NCI-H446 treated with DMSO at 0.1 percent for 48 hours (cell line): ENCODE data around the gene ETNK1.
"Not testable (repeated sequence)": the region's sequence is repeated elsewhere in the genome, so short reads cannot be mapped to it uniquely, and the experiment has no call there.

ENCODE experiments used
- DNase-seq: peaks from one replicate; lab custom pipeline; 2025; lab: John Stamatoyannopoulos, UW

ETNK1 gene

DNA sequence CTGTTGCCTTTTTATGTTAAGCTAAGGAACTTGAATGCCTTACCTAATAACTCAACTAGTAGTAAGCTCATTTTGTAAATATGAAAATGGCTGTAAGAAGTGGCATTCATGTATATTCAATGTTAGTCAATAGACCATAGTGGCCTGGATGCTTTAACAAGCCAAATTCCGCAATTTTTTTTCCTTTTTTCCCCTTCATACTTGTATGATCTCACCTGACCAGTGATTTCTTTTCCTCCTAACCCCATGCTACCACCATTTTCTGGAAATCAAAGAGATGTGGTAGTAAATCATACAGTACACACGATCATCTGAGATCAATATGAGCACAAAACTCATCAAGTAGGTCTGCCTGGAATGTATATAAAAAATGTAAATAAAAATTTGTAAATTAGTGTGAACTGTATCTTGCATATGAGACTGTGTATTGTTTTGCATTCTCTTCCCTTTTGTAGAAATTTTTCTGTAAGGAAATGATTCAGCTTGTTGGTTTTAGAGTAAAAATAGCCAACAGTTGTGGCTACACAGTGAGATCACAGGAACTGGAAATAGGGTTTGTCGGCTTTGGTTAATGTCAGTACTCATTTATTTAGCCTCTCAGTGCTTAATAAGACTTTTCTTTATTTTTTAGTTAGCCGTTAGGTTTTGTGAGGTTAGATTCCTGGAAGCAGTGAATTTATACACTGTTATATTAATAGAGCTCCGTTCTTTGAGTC, 62.5 kb downstream of the ETNK1 start:
- DNase-seq = no peak

DNA sequence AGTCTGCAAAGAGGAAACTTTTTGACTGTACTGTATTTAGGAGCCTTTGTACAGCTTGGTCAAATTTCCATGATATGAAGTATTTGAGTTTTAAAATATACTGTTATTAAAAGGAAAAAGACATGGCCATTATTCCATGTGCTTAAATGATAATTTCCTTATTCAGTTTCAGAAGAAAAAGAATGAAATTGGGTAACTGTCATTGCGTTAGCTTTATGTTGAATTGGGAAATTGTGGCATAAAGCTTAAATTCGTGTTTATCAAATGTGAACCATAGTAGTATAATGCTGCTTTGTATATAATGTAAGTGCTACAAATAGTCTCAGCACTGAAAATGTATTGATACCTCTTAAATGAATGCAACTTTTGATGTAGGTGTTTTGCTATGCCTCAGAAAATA, 64.9 kb downstream of the ETNK1 start:
- DNase-seq = no peak

DNA sequence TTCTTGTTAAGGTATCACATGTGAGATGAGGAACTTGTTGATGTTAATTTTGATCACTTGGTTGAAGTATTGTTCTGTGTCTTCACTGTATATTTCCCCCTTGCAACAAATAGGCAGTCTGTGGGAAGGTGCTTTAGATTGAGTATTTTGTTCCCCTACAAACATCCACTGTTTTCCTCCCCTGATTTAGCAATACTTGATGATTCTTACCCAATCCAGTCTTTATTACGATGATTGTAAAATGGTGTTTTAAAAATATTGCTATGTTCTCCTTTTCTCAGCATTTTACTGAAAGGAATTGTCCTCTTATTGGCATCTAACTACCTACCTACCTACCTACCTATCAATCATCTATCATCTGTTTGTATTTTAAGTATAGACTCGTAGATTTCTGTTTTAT, 66.3 kb downstream of the ETNK1 start:
- DNase-seq = no peak

DNA sequence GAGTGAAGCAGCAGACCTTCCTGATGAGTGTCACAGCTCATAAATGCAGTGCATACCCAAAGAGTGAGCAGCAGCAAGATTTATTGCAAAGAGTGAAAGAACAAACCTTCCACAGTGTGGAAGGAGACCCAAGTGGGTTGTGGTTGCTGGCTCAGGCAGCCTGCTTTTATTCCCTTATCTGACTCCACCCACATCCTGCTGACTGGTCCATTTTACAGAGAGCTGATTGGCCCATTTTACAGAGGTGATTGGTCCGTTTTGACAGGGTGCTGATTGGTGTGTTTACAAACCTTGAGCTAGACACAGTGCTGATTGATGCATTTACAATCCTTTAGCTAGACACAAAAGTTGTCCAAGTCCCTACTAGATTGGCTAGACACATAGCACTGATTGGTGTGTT, 67.5 kb downstream of the ETNK1 start:
- DNase-seq = not testable (repeated sequence)

DNA sequence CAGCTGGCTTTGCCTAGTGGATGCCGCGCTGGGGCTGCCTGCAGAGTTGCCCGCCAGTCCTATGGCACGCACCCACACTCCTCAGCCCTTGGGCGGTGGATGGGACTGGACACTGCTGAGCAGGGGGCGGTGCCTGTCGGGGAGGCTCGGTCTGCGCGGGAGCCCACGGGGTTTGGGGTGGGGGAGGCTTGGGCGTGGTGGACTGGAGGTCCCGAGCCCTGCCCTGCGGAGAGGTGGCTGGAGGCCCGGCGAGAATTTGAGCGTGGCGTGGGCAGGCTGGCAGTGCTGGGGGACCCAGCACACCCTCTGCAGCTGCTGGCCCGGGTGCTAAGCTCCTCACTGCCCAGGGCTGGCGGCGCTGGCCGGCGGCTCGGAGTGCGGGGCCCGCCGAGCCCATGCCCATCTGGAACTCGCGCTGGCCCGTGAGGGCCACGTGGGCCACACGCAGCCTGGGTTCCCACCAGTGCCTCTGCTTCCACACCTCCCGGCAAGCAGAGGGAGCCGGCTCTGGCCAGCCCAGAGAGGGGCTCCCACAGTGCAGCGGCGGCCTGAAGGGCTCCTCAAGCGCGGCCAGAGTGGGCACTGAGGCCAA, 68.1 kb downstream of the ETNK1 start:
- DNase-seq = no peak

DNA sequence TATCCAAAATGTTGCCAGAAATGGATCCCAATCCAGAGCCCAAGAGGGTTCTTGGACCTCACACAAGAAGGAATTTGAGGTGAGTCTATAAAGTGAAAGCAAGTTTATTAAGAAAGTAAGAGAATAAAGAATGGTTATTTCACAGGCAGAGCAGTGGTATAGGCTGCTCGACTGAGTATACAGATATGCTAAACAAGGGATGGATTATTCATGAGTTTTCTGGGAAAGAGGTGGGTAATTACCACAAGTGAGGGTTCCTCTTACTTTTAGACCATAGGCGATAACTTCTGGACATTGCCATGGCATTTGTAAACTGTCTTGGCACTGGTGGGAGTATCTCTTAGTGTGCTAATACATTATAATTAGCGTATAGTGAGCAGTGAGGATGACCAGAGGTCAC, 73.6 kb downstream of the ETNK1 start:
- no peak for DNase-seq

DNA sequence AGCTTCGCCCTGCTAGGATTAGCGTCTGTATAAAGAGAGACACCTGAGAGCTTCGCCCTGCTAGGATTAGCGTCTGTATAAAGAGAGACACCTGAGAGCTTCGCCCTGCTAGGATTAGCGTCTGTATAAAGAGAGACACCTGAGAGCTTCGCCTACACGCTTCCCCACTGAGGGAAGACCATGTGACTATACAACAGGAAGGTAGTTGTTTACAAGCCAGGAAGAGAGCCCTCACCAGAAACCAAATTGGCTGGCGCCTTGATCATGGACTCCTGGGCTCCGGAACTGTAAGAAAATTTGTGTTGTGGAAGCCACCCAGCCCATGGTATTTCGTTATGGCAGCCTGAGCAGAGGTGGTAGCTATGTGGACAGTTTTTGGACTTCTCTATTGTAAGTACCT, 74.7 kb downstream of the ETNK1 start:
- not testable (repeated sequence) for DNase-seq

DNA sequence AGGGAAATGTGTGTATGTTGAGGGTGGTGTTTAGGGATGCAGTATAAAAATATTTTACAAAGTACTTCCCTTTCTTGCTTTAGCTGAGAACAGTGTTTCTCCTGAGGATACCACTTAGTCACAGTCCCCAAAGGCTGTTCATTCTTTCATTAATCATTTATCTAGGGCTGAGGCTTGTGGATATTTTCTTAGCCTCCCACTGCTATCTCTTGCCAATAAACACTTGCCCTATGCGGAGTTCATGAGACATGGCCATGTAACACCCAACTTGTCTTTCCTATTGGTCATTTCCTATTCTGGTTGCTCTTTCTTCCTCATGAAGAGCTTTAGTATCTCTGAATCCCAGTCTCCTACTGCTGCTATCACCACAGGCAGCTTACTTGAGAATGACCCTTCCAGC, 75.1 kb downstream of the ETNK1 start:
- no peak for DNase-seq

DNA sequence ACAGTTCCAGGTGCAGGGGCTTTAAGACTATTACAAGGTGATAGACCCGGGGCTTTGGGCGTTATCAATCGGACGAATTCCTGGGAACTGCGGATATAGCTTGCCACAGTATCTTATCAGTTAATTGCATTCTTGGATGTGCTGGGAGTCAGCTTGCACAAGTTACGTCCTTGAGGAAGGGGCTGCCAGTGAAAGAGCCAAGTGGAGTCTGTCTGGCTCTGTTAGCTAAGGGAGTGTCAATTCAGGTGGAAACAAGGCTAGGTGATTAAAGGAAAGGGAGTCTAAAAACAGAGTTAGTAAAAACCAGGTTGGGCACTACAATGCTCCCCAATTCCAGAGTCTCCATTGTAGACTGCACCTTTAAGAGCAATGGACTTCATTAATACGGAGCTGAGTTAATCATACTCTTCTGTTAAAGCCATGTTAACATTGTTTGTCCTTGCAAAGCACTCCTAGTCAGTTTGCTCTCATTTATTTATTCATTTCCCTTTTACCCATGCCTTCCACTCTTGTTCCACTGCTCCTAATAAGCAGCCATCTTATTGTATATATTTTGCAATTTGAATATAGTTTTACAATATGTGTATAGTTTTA, 76.3 kb downstream of the ETNK1 start:
- DNase-seq = not testable (repeated sequence)

DNA sequence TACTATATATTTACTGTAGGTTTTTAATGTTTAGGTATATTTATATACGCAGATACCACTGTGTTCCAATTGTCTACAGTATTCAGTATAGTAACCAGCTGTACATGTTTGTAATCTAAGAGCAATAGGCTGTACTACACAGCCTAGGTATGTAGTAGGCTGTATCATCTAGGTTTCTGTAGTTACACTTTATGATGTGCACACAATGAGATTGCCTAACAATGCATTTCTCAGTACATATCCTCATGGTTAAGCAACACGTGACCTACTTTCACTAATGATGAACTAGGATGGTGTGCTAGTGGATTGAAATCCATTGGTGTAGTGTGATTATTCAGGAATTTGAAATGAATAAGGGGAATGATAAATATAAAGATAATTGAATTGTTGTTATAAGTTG, 77.7 kb downstream of the ETNK1 start:
- DNase-seq = no peak

DNA sequence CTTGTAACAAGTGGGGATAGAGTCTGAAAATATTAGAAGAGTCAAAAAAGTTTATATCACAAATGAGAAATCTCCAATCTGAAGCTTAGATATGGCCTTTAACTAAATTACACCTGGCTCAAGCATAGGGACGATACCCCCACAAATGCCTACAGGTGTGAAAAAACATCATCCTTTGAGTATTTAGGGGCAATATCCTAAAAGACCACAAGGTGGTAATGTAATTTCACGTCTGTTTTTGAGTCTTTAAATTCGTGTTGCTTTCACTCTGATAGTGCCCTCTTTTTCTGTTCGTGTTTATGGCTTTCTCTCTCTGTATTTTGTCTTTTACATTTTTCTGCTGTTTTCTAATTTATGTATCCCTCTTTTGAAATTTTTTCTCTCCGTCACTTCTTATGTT, 84.3 kb downstream of the ETNK1 start:
- DNase-seq = peak; percentile 31

DNA sequence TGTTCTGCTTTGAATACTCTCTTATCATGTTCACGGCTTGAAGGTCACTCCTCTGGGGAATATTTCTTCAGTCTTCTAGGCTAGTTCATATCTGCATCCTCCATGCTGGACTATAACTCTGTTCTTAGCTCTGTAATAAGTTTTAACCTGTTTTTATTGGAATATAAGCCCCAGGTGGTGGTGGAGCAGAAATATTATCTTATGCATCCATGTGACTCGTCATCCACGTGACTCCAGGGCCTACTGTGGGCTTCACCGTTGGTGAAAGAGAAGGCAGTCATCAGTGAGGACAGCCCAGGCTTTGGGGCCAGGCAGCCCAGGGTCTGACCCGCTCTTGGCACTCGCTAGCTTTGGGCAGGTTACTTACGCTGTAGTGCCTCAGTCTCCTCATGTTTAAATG, 87.1 kb downstream of the ETNK1 start:
- no peak for DNase-seq

DNA sequence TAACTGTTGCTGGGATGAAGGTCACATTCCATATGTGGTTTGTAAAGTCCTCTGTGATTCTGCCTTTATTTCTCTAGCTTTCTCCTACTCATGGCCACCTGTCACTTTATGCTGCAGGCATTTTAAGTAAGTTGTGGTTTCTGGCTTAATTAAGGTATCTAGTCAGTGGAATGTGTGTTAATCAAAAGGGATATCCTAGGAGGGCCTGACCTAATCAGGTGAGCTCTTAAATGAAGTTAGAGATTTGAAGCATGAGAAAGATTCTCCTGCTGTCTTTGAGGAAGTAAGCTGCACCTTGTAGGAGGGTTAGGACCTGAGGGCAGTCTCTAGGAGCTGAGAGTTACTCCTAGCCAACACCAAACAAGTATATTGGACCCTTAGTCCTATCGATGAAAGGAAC, 90.3 kb downstream of the ETNK1 start:
- no peak for DNase-seq

DNA sequence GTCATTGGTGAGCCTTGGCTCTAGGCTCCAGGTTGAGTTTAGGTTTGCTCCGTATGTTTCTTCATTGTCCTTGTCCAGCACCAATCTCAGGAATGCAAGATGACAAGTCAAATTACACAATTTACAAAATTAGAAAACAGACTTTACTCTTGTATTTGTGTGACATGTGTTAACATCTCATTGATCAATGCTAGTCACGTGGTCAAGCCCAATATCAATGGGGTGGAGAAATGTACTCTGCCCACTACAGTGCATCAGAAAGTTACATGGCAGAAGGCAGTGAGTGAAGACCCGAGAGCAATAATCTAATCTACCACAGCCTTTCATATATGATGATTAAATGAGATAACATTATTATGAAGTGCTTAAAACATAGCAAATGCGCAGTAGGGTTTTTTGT, 94.8 kb downstream of the ETNK1 start:
- no peak for DNase-seq

DNA sequence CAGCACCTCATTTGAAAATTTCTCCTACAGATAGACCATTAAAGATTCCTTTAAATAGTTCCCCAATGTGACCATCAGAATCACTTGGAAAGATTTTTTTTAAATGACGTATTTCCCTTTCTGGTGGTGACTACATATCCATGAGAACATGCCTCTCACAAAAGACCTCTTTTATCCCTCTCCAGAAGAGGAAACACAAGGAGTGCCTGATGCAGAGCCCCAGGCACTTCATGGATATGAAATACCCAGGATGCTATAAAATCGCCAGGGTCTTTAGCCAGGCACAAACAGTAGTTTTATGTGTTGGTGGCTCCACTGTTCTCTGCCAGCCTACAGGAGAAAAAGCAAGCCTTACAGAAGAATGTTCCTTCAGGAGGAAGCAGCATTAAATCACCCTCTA, 97.1 kb downstream of the ETNK1 start:
- no peak for DNase-seq

DNA sequence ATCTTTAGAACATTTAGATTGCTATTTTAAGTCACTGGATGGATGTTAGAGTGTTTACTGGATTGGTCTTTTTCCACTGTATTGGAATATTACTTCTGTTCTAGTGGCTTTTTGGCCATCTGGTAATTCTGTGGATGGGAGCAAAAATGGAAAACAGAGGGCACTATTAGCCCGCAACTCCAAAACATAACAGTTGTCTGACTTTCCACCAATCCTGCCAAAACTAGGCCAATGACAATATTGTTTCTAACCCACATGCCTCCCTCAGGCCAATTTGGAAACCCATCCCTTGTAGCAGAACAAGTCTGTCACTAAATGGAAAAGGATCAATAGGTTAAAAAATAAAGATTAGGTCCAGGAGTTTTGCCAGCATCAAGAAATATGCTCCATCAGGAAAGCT, 97.8 kb downstream of the ETNK1 start:
- peak; percentile 62 for DNase-seq

DNA sequence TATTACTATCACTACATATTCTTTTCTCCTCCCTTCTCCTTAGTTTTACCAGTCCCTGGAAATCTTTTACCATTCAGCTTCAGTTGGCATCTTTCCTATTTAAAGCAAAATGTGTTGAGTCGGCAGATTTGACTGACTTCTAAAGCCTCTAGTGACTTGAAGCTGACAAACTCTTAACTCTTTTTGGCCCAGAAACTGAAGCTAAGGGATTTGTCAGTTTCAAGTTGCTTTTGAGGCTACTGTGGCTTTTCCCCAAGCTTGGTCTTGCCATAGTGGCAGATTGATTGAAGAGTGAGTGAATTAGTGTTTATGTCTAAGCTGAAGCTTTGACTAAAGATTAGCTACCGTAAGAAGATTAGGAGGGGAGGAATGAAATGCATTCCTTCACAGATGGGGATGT, 104.0 kb downstream of the ETNK1 start:
- DNase-seq = no peak

DNA sequence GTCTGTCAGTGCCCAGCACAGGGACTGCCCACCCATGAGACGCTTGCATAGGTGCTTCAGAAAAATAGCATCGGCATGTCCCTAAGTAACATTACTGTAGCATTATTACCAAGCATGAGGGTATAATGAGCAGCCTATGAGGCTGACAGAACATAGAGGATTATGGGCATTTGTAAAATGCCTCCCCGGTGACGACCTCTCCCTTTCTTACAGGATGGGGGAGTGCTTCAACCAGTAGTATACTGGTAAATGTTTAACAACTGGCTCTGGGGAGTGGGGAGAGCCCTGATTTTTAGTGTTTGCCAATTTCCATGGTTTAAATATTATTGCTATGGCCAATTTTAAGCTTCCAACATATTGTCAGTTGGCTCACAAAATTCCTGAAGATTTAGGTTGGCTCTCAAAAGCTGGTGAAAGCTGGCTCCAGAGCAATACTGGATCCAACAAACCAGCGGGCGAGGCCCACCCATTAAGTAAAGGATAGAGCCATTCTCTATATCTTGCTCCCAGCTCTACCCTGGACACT, 104.5 kb downstream of the ETNK1 start:
- no peak for DNase-seq

DNA sequence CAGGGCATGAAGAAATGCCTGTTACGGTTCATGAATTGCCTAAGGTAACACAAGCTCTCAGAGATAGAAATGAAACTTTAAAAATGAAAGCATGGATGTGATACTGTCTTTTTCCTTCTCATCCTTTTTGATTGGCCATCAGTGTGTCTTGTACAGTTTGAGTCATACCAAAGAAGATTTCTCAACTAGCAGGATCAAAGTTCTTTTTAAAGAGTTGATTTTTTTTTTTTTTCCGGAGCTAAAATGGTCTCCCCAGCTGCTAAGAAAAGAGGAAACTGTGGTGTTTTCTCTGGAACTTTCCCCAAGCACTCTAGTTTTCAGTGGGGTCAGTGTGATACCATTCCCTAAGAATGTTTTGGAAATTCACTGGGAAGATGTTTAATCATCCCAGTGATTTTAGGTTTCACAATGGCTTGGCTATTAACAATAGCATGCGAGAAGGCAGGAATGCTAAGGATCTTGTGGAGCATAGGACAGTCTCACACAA, 105.0 kb downstream of the ETNK1 start:
- no peak for DNase-seq

DNA sequence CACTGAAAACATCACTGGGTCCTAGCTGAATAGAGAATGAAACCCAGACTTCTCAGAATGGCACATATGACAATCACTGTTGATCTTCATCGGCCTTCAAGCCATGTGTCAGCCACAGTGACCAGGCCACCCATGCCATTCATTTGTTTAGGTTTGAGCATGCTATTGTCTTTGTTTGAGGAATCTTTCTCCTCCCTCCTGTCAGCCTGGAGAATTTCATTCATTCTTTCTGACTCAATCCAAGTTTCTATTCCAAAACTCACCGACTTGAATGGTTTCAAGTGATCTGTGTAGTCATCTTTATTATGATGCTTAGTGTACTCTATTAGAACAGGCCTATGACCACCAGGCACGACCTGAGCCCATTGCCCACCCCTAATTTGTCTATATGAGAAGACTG, 106.3 kb downstream of the ETNK1 start:
- no peak for DNase-seq

DNA sequence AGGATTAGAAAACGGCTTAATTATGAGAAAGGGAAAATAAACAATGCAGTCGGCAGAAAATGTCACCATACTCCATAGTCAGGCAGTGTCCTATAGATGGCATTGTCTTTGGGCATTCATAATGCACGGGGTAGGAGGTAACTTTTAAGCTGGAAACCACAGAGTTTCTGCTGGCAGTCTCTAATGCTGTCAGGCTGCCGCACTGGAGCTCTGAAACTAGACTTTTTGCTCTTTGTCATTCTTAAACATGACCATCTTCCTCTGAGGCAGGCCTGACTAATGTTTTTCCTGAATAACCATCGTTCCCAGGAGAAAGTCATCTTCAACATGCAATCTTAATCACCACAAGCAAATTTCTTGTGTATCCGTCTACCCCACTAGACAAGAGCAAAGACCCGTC, 108.8 kb downstream of the ETNK1 start:
- no peak for DNase-seq

DNA sequence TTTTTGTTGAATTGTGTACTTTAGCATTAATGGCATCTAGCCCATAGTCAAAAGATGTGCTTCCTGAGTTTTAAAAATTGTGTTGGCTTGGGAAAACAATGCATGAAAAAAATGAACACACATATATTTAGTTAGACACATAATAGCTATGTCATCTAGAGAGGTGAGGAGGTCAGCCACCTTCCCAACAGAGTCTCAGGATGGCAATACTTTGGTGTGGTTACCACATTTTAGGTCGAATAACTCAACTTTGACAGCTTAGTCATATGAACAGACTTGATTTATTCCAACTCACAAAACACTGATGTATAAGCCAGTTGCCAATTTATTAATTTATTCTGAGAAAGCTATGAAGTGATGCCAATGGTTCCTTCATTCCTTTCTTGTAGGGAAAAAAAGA, 114.0 kb downstream of the ETNK1 start:
- DNase-seq = no peak
